OCI-LY1 (cell line): ENCODE measurements around the gene RNASE12.

Experiments
- H2AFZ ChIP-seq: fragments of 200-600 bp; sonication (generic), shearing (Covaris generic); 2 replicates; pipeline ENCODE4 v1.6.0; 2014; ENCODE audit warnings: antibody characterized with exemption, mild to moderate bottlenecking, low read length
- H3F3A ChIP-seq: fragments of 200-600 bp; sonication (generic), shearing (Covaris generic); 2 replicates; pipeline ENCODE4 v1.6.0; 2014; ENCODE audit warnings: mild to moderate bottlenecking, antibody characterized with exemption, low read length, moderate library complexity; ENCODE audit not compliant: insufficient read depth
- H3K27ac ChIP-seq: fragments of 200-600 bp; sonication (generic); 2 replicates; pipeline ENCODE4 v1.5.1; 2014; ENCODE audit warnings: low read length, mixed run types, mild to moderate bottlenecking, low read depth; ENCODE audit not compliant: poor library complexity, severe bottlenecking
- H3K27me3 ChIP-seq: fragments of 200-600 bp; sonication (generic); 2 replicates; pipeline ENCODE4 v1.6.0; 2014; ENCODE audit warnings: antibody characterized with exemption, mild to moderate bottlenecking, low read length, moderate library complexity; ENCODE audit not compliant: insufficient read depth
- H3K36me3 ChIP-seq: fragments of 200-600 bp; sonication (generic); 2 replicates; pipeline ENCODE4 v1.6.1; 2014; ENCODE audit warnings: mild to moderate bottlenecking, antibody characterized with exemption, low read length, moderate library complexity, mixed read lengths; ENCODE audit not compliant: insufficient read depth
- H3K4me1 ChIP-seq: fragments of 200-600 bp; sonication (generic); 2 replicates; pipeline ENCODE4 v1.5.1; 2014; ENCODE audit warnings: mild to moderate bottlenecking, low read length, moderate library complexity; ENCODE audit not compliant: insufficient read depth, severe bottlenecking
- H3K4me2 ChIP-seq: fragments of 200-600 bp; sonication (generic), shearing (Covaris generic); 2 replicates; pipeline ENCODE4 v1.6.1; 2014; ENCODE audit warnings: low read length
- H3K4me3 ChIP-seq: fragments of 200-600 bp; sonication (generic); 2 replicates; pipeline ENCODE4 v1.5.1; 2014; ENCODE audit warnings: low read length, low read depth, mild to moderate bottlenecking, mixed read lengths; ENCODE audit not compliant: poor library complexity, severe bottlenecking
- H3K79me2 ChIP-seq: fragments of 200-600 bp; shearing (Covaris generic); 2 replicates; pipeline ENCODE4 v1.6.1; 2016; ENCODE audit warnings: mixed run types, low read length, mixed read lengths; ENCODE audit not compliant: insufficient read depth
- H3K9ac ChIP-seq: fragments of 200-600 bp; sonication (generic), shearing (Covaris generic); 2 replicates; pipeline ENCODE4 v1.6.1; 2014; ENCODE audit warnings: mild to moderate bottlenecking, low read length, mixed read lengths
- H3K9me2 ChIP-seq: fragments of 200-600 bp; sonication (generic), shearing (Covaris generic); 2 replicates; pipeline ENCODE4 v1.6.1; 2014; ENCODE audit warnings: low read depth, mild to moderate bottlenecking, low read length, mixed read lengths
- H3K9me3 ChIP-seq: fragments of 200-600 bp; shearing (Covaris generic); 2 replicates; pipeline ENCODE4 v1.6.1; 2014; ENCODE audit warnings: low read length, mixed read lengths
- H4K20me1 ChIP-seq: fragments of 200-600 bp; sonication (generic), shearing (Covaris generic); 2 replicates; pipeline ENCODE4 v1.6.0; 2016; ENCODE audit warnings: mild to moderate bottlenecking, low read length; ENCODE audit not compliant: insufficient read depth
- EZH2 ChIP-seq: fragments of 200-600 bp; sonication (generic), shearing (Covaris generic); IDR thresholded peaks from 2 replicates; pipeline ENCODE4 v1.8.0; 2017; ENCODE audit warnings: borderline replicate concordance, mixed run types, mild to moderate bottlenecking, antibody characterized with exemption, low read length, moderate library complexity, mixed read lengths
- TF ChIP-seq, protein P1 (sequence below): fragments of 200-600 bp; sonication (generic), shearing (Covaris generic); IDR thresholded peaks from 2 replicates; pipeline ENCODE4 v1.5.1; 2017; ENCODE audit warnings: mild to moderate bottlenecking, antibody characterized with exemption, low read length, moderate library complexity, mixed read lengths

RNASE12 gene

GRCh38 chr14:20607617-20608016, 16.4 kb upstream of the RNASE12 start:
- H3K9ac ChIP-seq = no peak overlapping the region
- no peaks in the 10 kb centered on the region for H3K9me3 ChIP-seq
- H3K79me2 ChIP-seq = no peaks in the 10 kb centered on the region
- H4K20me1 ChIP-seq = no peaks in the 10 kb centered on the region
- H3F3A ChIP-seq = 0 out of 2 replicates have a peak, but pooled peaks cover 3% of the 10 kb centered on the region
- H3K27me3 ChIP-seq = no peaks in the 10 kb centered on the region; the same call in 1 of the 2 replicates
- TF ChIP-seq, protein P1, sequence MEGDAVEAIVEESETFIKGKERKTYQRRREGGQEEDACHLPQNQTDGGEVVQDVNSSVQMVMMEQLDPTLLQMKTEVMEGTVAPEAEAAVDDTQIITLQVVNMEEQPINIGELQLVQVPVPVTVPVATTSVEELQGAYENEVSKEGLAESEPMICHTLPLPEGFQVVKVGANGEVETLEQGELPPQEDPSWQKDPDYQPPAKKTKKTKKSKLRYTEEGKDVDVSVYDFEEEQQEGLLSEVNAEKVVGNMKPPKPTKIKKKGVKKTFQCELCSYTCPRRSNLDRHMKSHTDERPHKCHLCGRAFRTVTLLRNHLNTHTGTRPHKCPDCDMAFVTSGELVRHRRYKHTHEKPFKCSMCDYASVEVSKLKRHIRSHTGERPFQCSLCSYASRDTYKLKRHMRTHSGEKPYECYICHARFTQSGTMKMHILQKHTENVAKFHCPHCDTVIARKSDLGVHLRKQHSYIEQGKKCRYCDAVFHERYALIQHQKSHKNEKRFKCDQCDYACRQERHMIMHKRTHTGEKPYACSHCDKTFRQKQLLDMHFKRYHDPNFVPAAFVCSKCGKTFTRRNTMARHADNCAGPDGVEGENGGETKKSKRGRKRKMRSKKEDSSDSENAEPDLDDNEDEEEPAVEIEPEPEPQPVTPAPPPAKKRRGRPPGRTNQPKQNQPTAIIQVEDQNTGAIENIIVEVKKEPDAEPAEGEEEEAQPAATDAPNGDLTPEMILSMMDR = no peak
- TF ChIP-seq EZH2 = no peak
- H3K9me2 ChIP-seq = no peaks in the 10 kb centered on the region
- H3K4me1 ChIP-seq = peaks cover 31% of the 10 kb centered on the region
- no peak overlapping the region for H3K27ac ChIP-seq
- H2AFZ ChIP-seq = no peak overlapping the region
- no peaks in the 10 kb centered on the region for H3K36me3 ChIP-seq
- H3K4me3 ChIP-seq = no peak overlapping the region
- H3K4me2 ChIP-seq = no peak overlapping the region

- Histone ChIP-seq H3K9me2 (no peaks in the 10 kb centered on the region), H3K9ac (no peak overlapping the region), H3K27me3 (no peaks in the 10 kb centered on the region; the same call in 1 of the 2 replicates), H3K9me3 (no peaks in the 10 kb centered on the region), H3K27ac (no peak overlapping the region), H3K79me2 (no peaks in the 10 kb centered on the region), H3K36me3 (no peaks in the 10 kb centered on the region), H3F3A (no peaks in the 10 kb centered on the region), H4K20me1 (no peaks in the 10 kb centered on the region), H2AFZ (no peak overlapping the region), H3K4me3 (no peak overlapping the region), H3K4me2 (no peak overlapping the region), H3K4me1 (peaks cover 25% of the 10 kb centered on the region)
- no peak for TF ChIP-seq EZH2
- TF ChIP-seq, protein P1 = no peak
These were observed 15.7 kb upstream of the RNASE12 start for GRCh38 chr14:20606902-20607242.

- Histone ChIP-seq H3K4me3 (no peak overlapping the region), H2AFZ (no peak overlapping the region)
These were observed 15.2 kb upstream of the RNASE12 start for GRCh38 chr14:20606190-20606901.

More at GRCh38 chr14:20606190-20606901, 15.2 kb upstream of the RNASE12 start:
- H3K9me2 ChIP-seq = no peaks in the 10 kb centered on the region
- no peak overlapping the region for H3K9ac ChIP-seq
- H4K20me1 ChIP-seq = no peaks in the 10 kb centered on the region
- no peak overlapping the region for H3K27ac ChIP-seq
- no peak overlapping the region for H3K4me2 ChIP-seq
- no peaks in the 10 kb centered on the region; the same call in 1 of the 2 replicates for H3K27me3 ChIP-seq
- no peaks in the 10 kb centered on the region for H3K36me3 ChIP-seq
- peaks cover 25% of the 10 kb centered on the region for H3K4me1 ChIP-seq
- H3F3A ChIP-seq = no peaks in the 10 kb centered on the region
- no peak for TF ChIP-seq EZH2
- TF ChIP-seq, protein P1 = no peak; the same call in 1 of the 2 replicates
- no peaks in the 10 kb centered on the region for H3K79me2 ChIP-seq
- no peaks in the 10 kb centered on the region for H3K9me3 ChIP-seq
